Measurements from ENCODE around the gene REN. TPM values are rescaled to one million over a fixed set of nuclear protein-coding genes. Genes with fewer than 3 reads are reported as not detected.

The REN gene
- total RNA-seq, 2 experiments from 2014 or later = not detected

DNA sequence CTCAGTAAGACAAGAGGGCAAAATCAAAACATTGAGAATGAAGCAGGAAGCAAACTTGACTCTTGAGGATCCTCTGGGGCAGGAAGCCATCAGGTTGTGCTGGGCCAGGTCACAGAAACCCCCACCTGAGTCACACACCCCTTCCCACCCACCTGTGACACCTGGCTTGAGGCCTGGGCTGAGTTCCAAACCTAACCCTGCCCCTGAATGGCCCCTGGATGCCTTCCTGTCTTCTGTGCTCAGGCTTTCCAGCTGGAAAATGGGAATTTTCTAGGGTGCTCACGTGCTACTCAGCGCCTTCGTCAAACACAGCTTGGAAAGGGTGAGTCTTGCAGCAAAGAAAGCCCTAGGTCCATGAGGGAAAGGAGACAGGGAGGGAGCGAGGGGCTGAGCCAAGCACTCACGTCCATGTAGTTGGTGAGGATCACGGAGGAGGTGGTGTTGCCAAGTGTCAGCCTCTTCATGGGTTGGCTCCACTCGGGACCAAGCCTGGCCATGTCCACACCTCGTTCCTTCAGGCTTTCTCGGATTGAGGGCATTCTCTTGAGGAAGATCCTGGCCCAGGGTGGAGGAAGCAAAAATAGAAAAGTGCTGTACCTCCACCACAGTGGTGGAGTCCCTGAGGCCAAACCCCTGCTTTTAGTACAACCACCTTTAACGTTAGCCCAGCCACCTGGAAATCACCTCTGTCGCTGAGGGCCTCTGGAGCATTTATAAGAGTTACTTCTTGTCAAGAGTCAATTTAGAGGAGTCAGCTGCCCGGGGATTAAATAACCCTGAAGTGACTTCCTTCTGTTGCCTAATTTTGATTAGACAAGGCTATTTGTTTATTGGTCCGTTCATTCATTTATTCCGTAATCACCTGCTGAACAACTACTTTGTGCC lies 4.3 kb downstream of the REN start:
- Mint-ChIP-seq H3K27ac (no peak overlapping the region), H3K36me3 (ENCODE audit: low read depth) (no peaks in the 10 kb centered on the region), H3K4me1 (no peaks in the 10 kb centered on the region), H3K4me3 (no peak overlapping the region), H3K27me3 (peaks cover 2% of the 10 kb centered on the region), H3K9me3 (no peaks in the 10 kb centered on the region)
- POLR2A ChIA-PET = no interaction called here
- CTCF ChIA-PET = interaction anchor here (0.7 to 4.3 kb wide), 9 partner anchors 22 to 945 kb away, joined by 3 to 40 read pairs (median 3); partner anchors contain the start of gene PLEKHA6
- no peak for DNase-seq

DNA sequence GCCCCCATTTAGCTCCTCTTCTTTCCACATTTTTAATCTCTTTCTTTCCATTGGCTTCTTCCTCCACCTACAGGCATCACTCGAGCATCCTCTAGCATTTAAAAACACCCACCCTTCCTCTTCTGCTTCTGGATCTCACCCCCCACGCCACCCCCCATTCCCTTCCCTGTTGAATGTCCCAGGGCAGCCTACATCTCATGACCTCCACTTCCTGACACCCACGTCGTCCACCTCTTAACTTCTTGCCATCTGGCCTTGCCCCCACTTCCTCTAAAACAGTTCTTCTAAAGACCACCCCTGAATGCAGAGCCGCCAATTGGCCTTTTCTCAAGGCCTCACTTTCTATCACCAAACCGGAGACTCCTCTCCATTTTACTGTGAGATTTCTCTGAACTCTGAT lies 8.2 kb downstream of the REN start:
- ChIA-PET POLR2A (no interaction called here), CTCF (interaction anchor here (1.0 to 1.3 kb wide), 3 partner anchors 8 to 241 kb away, joined by 3 to 4 read pairs (median 3); partner anchors contain the start of gene REN)
- DNase-seq = no peak
- no peaks in the 10 kb centered on the region for H3K36me3 Mint-ChIP-seq (ENCODE audit: low read depth)
- H3K27ac Mint-ChIP-seq = no peak overlapping the region
- no peak overlapping the region for H3K4me3 Mint-ChIP-seq
- H3K9me3 Mint-ChIP-seq = no peaks in the 10 kb centered on the region
- H3K4me1 Mint-ChIP-seq = peaks cover under 1% of the 10 kb centered on the region
- H3K27me3 Mint-ChIP-seq = peaks cover 5% of the 10 kb centered on the region

DNA sequence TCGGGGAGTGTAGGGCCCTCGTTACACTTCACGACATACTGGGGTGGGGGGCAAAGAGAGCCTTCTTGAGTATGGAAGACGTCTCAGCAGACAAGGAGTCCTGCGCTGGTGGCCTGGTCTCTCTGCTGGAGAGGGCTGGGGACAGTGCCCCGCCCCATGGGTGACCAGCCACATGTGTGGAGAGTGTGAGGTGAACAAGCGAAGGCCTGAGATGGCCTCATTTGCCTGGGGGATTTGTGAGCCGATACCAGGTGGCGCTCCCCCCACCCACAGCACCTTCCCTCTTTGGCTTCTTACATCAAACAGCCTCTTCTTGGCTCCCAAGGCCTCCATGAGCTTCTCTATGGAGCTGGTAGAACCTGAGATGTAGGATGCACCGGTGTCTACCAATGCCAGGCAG lies 10.3 kb downstream of the REN start:
- H3K27me3 Mint-ChIP-seq = peaks cover 10% of the 10 kb centered on the region
- no peaks in the 10 kb centered on the region for H3K36me3 Mint-ChIP-seq (ENCODE audit: low read depth)
- POLR2A ChIA-PET = no interaction called here
- no peaks in the 10 kb centered on the region for H3K9me3 Mint-ChIP-seq
- peaks cover 2% of the 10 kb centered on the region for H3K4me1 Mint-ChIP-seq
- no peak overlapping the region for H3K4me3 Mint-ChIP-seq
- H3K27ac Mint-ChIP-seq = no peak overlapping the region
- CTCF ChIA-PET = no interaction called here
- DNase-seq = no peak

DNA sequence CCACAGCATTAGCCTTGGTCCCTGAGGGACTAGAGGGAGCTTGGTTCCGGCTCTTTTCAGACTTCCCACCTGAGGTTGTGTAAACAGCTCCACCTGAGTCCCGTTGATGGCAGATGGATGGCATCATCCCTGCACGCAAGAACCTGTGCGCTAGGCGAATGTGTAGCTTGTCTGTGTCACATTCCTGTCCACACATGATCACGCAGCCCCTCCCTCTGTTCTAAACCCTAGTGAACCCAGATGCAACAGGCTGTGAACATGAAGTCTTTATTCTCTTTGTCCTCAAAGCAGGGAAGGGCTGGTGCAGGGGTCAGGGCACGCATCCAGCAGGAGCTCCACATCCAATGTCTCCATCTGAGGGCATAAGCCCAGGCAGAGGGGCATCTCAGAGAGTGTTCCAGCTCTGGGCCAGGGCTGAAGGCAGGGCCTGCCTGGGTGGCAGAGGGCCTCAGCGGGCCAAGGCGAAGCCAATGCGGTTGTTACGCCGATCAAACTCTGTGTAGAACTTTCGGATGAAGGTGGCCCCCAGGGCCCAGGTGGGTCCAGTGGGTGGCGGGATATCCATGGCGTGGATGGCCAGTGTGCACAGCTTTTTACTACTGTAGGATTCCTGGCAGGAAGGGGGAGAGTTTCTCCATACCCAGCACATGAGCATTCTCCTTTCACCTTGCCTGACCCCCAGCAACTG lies 11.4 kb downstream of the REN start:
- ChIA-PET POLR2A (no interaction called here), CTCF (interaction anchor here (1.0 to 1.7 kb wide), 2 partner anchors 8 to 244 kb away, joined by 4 to 5 read pairs; no protein-coding TSS in a partner anchor)
- no peaks in the 10 kb centered on the region for H3K9me3 Mint-ChIP-seq
- peaks cover 2% of the 10 kb centered on the region for H3K4me1 Mint-ChIP-seq
- H3K27ac Mint-ChIP-seq = no peak overlapping the region
- no peaks in the 10 kb centered on the region for H3K36me3 Mint-ChIP-seq (ENCODE audit: low read depth)
- no peak for DNase-seq
- no peak overlapping the region for H3K4me3 Mint-ChIP-seq
- peaks cover 19% of the 10 kb centered on the region for H3K27me3 Mint-ChIP-seq

DNA sequence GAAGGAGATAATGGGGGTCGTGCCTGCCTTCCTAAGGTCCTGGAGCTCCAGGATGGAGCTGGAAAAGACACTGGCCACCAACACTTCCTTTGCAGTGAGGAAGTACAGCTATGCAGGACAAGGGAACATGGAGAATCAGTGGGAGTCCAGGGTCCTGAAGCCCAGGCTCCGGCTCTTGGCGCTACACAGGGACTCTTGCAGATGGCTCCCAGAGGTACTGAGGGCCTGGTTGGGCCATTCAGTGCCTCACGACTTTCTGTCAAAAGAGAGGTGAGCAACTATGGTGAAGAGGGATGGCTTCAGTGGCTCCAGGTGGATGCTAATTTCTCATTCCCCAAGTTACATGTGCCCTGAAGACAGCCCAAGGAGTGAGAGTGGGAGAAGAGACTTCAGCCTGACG lies 12.5 kb downstream of the REN start:
- Mint-ChIP-seq H3K4me3 (no peak overlapping the region), H3K9me3 (no peaks in the 10 kb centered on the region), H3K27ac (no peak overlapping the region), H3K36me3 (ENCODE audit: low read depth) (no peaks in the 10 kb centered on the region), H3K27me3 (peaks cover 19% of the 10 kb centered on the region), H3K4me1 (peaks cover 2% of the 10 kb centered on the region)
- ChIA-PET POLR2A (no interaction called here), CTCF (interaction anchor here (1.7 kb wide), 1 partner anchor 9 kb away, joined by 5 read pairs; no protein-coding TSS in a partner anchor)
- DNase-seq = no peak

DNA sequence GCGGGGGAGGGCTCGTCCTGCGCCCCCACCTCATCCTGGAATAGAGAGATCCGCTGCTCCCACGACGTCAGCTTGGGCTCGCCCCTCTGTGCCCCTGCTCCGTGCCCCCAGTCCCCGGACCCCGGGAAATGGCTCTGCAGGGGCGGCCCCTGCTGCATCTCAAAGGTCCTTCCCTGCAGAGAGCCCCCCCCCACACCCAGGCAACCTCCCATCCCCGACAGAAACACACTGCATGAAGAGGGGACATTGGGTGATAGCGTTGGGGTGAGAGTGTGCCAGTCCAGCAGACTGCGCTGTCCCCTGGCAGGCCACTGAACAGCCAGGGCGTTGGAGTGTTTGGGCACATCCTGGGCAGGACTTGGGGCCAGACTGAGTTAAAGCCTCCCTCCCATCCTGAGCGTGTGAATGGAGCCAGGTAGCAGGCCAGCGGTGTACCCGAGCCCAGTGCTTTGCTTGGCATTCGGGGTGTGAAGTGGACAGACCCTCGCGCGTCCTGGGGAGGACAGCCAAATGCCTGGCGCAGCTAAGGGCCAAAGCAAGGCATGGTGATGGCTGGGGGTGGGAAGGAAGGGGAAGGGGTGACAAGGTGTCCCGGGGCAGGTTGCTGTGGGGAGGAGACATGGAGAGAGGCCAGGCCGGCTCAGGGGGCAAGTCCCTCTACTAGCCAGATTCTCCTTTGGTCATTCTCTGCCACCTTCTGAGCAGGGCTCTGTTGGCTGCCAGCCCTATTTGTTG lies 13.7 kb downstream of the REN start:
- ChIA-PET CTCF (no interaction called here), POLR2A (no interaction called here)
- H3K4me3 Mint-ChIP-seq = peak overlapping the region; percentile 50
- DNase-seq = no peak
- no peaks in the 10 kb centered on the region for H3K36me3 Mint-ChIP-seq (ENCODE audit: low read depth)
- H3K27me3 Mint-ChIP-seq = peaks cover 19% of the 10 kb centered on the region
- no peaks in the 10 kb centered on the region for H3K9me3 Mint-ChIP-seq
- peaks cover 2% of the 10 kb centered on the region for H3K4me1 Mint-ChIP-seq
- H3K27ac Mint-ChIP-seq = no peak overlapping the region

DNA sequence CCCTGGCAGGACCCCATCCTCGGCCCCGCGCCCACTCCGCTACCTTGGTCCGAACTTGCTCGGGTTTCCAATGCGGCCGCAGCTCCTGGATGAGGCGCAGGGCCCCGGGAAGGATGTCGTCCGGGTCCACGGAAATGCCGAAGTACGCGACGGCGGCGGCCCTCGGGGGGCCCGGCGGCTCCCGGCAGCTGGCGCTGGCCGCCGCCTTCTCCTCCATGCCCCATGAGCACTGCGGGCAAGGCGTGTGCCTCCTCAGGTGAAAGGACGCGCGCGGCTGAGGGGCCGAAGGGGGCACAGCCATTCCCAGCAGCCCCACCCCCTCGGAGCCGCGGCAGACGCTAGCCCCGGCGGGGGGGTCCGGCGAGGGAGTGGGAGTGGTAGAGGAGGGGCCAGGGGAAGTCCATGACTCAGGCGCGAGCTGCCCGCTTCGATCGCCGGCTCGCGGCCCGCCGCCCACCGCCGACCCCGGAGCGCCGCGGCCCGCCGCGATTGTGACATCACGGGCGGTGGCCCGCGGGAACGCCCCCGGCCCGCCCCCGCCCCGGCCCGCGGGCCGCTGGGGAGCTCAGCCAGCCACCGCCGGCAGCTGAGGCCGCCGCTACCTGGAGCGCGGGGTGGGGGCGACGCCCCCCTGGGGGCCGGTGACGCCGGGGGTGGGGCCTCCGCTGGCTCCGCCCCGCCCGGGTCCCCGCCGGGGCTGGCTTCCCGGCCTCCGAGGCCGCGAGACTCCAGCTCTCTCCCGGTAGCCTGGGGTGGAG lies 14.4 kb downstream of the REN start, which contains the start of gene ETNK2:
Gene ETNK2, minus strand, starts transcription at position 493 of the 758 bp plus-strand sequence. Its CDS starts 192 bp downstream, at position 301.
- Mint-ChIP-seq H3K9me3 (no peaks in the 10 kb centered on the region), H3K36me3 (ENCODE audit: low read depth) (no peaks in the 10 kb centered on the region), H3K4me3 (peak within 1 kb of the TSS; percentile 50), H3K27me3 (peaks cover 19% of the 10 kb centered on the region), H3K27ac (no peak within 1 kb of the TSS), H3K4me1 (peaks cover 2% of the 10 kb centered on the region)
- DNase-seq = peak; percentile 27
- POLR2A ChIA-PET = no interaction called here
- CTCF ChIA-PET = interaction anchor here (0.6 kb wide), 1 partner anchor 292 kb away, joined by 3 read pairs; no protein-coding TSS in a partner anchor

DNA sequence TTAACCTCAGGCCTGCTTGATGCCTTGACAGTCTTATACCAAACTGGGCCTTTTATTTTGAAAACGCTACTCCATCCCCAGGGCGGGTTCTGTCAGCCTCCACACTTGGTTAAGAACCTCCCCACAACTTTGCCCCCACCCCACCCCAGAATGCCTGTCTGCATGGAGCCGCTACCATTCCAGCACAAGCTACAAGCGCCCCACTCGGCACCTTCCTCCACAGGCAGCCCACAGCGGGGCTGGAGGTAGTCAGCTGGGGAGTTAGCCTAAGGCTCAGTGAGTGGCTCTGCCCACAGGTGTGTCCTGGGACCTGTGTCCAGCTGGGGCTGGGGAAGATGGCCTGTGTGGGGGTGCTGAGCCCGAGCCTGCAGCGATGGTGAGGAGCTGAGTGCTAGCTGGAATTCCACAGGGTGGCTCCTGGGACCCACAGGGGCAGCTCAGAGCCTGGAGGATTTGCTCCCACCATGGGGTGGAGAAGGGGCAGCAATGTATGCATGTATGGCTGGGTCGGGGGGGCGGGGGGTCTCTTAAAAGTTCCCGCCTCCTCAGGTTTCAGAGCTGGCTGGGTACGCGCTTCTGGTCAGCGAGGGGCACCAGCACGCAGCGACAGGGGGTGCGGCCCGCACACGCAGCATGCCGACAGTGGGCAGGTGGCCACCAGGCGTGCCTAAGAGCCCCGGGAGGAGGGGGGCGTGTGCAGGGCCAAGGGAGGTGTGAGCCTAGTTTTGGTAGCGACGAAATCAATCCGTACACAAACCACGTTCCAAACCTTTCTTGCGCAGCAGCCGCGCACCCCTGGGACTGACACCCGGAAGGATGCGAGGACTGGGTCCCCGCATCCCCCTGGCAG lies 15.2 kb downstream of the REN start:
- Mint-ChIP-seq H3K27ac (no peak overlapping the region), H3K36me3 (ENCODE audit: low read depth) (no peaks in the 10 kb centered on the region), H3K4me1 (peaks cover 2% of the 10 kb centered on the region), H3K9me3 (no peaks in the 10 kb centered on the region), H3K4me3 (peak overlapping the region; percentile 43), H3K27me3 (peaks cover 19% of the 10 kb centered on the region)
- DNase-seq = no peak
- ChIA-PET POLR2A (no interaction called here), CTCF (interaction anchor here (0.6 to 1.6 kb wide), 2 partner anchors 12 to 292 kb away, joined by 3 to 5 read pairs; no protein-coding TSS in a partner anchor)

DNA sequence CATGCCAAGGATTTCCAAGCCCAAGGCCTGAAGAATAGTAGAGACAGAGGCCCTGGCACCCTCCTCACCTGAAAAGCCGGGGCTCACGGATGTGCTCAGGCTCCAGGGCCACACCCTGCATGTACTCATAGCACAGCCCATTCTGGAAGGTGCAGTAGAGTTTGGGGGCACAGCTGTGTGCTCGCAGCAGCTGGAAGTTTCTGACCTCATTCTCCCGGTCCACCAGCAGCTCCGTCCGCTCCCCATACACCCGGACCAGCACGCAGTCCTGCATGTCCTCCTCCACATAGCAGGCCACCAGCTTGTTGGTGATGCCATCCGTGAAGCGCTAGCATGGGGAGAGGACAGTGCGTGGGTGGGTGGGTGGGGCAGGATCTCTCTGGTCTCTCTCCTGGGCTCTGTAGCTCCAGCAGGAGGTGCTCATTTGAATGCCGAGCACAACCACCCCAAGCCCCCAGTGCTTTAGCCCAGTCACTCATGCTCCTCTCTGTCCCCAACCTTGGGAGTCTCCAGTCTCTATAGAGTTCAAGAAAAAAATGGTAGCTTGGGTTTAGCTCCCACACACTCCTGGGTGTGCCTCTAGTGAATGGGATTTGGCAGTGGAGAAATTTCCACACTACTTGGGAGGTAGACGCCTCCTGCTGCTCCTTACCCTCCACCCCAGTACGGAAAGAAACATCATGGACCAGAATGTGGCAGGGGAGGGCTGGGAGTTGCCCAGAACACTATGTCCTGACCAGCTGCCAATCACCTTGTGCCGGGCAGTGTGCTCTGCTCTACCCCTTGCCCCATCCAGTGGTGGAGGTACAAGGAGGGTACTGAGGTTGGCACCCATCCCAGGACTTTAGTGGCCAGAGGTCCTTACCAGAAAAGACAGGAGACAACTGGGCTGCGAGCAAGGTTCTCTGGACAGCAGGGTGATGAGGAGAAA lies 16.2 kb downstream of the REN start:
- peaks cover 2% of the 10 kb centered on the region for H3K4me1 Mint-ChIP-seq
- H3K9me3 Mint-ChIP-seq = no peaks in the 10 kb centered on the region
- POLR2A ChIA-PET = no interaction called here
- no peaks in the 10 kb centered on the region for H3K36me3 Mint-ChIP-seq (ENCODE audit: low read depth)
- peak overlapping the region; percentile 18 for H3K4me3 Mint-ChIP-seq
- H3K27ac Mint-ChIP-seq = no peak overlapping the region
- peaks cover 19% of the 10 kb centered on the region for H3K27me3 Mint-ChIP-seq
- no peak for DNase-seq
- CTCF ChIA-PET = interaction anchor here (1.6 kb wide), 1 partner anchor 13 kb away, joined by 5 read pairs; no protein-coding TSS in a partner anchor

DNA sequence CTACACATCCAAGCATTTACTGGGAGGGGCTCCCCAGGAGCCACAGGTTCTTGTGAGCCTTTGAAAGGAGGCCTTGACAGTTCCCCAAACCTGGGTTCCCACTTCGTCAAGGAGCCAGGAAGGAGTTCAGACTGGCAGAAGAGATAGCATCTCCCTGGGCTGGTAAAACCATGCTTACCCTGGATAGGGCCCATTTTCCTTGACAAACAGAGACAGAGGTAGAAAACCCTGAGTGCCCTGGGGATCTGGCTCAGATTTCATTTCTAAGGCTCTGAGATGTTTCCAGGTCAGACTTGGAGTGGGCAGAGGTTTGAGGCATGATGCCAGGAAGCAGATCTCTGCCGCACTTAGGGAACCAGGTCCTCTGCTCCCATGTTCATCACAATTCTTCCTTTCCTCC lies 17.0 kb downstream of the REN start:
- CTCF ChIA-PET = no interaction called here
- Mint-ChIP-seq H3K9me3 (no peaks in the 10 kb centered on the region), H3K36me3 (ENCODE audit: low read depth) (no peaks in the 10 kb centered on the region), H3K4me1 (peaks cover 2% of the 10 kb centered on the region), H3K4me3 (no peak overlapping the region), H3K27ac (no peak overlapping the region), H3K27me3 (peaks cover 17% of the 10 kb centered on the region)
- POLR2A ChIA-PET = no interaction called here
- DNase-seq = no peak
